ENCODE measurements around the gene NDUFB10.

Gene NDUFB10

GRCh38 chr16:1999866-2000514 is 40.7 kb downstream of the NDUFB10 start:
- Histone ChIP-seq H2BK120ac (ENCODE audit: low read depth, low read length) (no peak overlapping the region), H2BK12ac (ENCODE audit: low read length in 2 of 2) (no peak overlapping the region), H3K4ac (ENCODE audit: low read depth in 1 of 2, low read length in 2 of 2) (no peak overlapping the region), H3K27me3 (ENCODE audit: control insufficient read depth in 1 of 2, insufficient read depth in 1 of 2, low read length in 2 of 2) (no peaks in the 10 kb centered on the region), H3K9me3 (ENCODE audit: control insufficient read depth, low read length) (no peaks in the 10 kb centered on the region), H2BK15ac (ENCODE audit: low read depth, poor library complexity, severe bottlenecking) (peak overlapping the region; percentile 32), H4K8ac (ENCODE audit: low read length) (no peak overlapping the region), H2AK5ac (ENCODE audit: low read length, severe bottlenecking) (no peak overlapping the region), H3K18ac (ENCODE audit: low read depth in 1 of 2, low read length in 2 of 2) (no peak overlapping the region), H3K23ac (ENCODE audit: low read length in 2 of 2) (no peak overlapping the region), H2BK5ac (ENCODE audit: low read depth, low read length, poor library complexity, severe bottlenecking) (no peak overlapping the region), H3K4me3 (ENCODE audit: insufficient read depth in 1 of 2, low read depth in 1 of 2, low read length in 2 of 2) (no peak overlapping the region), H3K4me1 (ENCODE audit: control insufficient read depth, insufficient read depth, low read depth, low read length) (peaks cover 19% of the 10 kb centered on the region), H3K36me3 (ENCODE audit: control insufficient read depth in 1 of 2, insufficient read depth in 2 of 2, low read depth in 1 of 2, low read length in 2 of 2) (peaks cover 75 to 82% of the 10 kb centered on the region in 2 experiments), H3K79me1 (replicated peaks; ENCODE audit: low read length, poor library complexity, severe bottlenecking) (peaks cover 33% of the 10 kb centered on the region), H3K4me2 (ENCODE audit: low read length, poor library complexity, severe bottlenecking) (no peak overlapping the region), H4K91ac (ENCODE audit: low read length) (no peak overlapping the region), H2AFZ (ENCODE audit: low read depth, low read length) (no peak overlapping the region), H3K9ac (ENCODE audit: low read length) (no peak overlapping the region), H3K27ac (ENCODE audit: low read length, poor library complexity, severe bottlenecking) (no peak overlapping the region), H3K14ac (ENCODE audit: low read length in 2 of 2) (no peak overlapping the region)
- WGBS: 96% methylated on average over 22 of the region's 28 CpGs
- DNase-seq: no peak

GRCh38 chr16:2001035-2001434 is 41.7 kb downstream of the NDUFB10 start:
- H3K4me3 ChIP-seq (ENCODE audit: insufficient read depth in 1 of 2, low read depth in 1 of 2, low read length in 2 of 2): no peak overlapping the region
- H3K4me2 ChIP-seq (ENCODE audit: low read length, poor library complexity, severe bottlenecking): no peak overlapping the region
- peaks cover 67 to 93% of the 10 kb centered on the region in 2 experiments for H3K36me3 ChIP-seq (ENCODE audit: control insufficient read depth in 1 of 2, insufficient read depth in 2 of 2, low read depth in 1 of 2, low read length in 2 of 2)
- H2BK120ac ChIP-seq (ENCODE audit: low read depth, low read length): no peak overlapping the region
- H2BK5ac ChIP-seq (ENCODE audit: low read depth, low read length, poor library complexity, severe bottlenecking): no peak overlapping the region
- no peak overlapping the region for H3K27ac ChIP-seq (ENCODE audit: low read length, poor library complexity, severe bottlenecking)
- H3K27me3 ChIP-seq (ENCODE audit: control insufficient read depth in 1 of 2, insufficient read depth in 1 of 2, low read length in 2 of 2): no peaks in the 10 kb centered on the region
- no peak for DNase-seq
- no peak overlapping the region for H2AFZ ChIP-seq (ENCODE audit: low read depth, low read length)
- no peak overlapping the region for H2AK5ac ChIP-seq (ENCODE audit: low read length, severe bottlenecking)
- H3K18ac ChIP-seq (ENCODE audit: low read depth in 1 of 2, low read length in 2 of 2): no peak overlapping the region
- no peak overlapping the region for H3K14ac ChIP-seq (ENCODE audit: low read length in 2 of 2)
- no peak overlapping the region for H3K9ac ChIP-seq (ENCODE audit: low read length)
- no peak overlapping the region for H4K91ac ChIP-seq (ENCODE audit: low read length)
- H2BK15ac ChIP-seq (ENCODE audit: low read depth, poor library complexity, severe bottlenecking): no peak overlapping the region
- no peaks in the 10 kb centered on the region for H3K9me3 ChIP-seq (ENCODE audit: control insufficient read depth, low read length)
- 100% methylated on average over 12 of the region's 19 CpGs for WGBS
- H3K23ac ChIP-seq (ENCODE audit: low read length in 2 of 2): no peak overlapping the region
- H4K8ac ChIP-seq (ENCODE audit: low read length): no peak overlapping the region
- no peak overlapping the region for H2BK12ac ChIP-seq (ENCODE audit: low read length in 2 of 2)
- no peak overlapping the region for H3K4ac ChIP-seq (ENCODE audit: low read depth in 1 of 2, low read length in 2 of 2)
- H3K79me1 ChIP-seq (replicated peaks; ENCODE audit: low read length, poor library complexity, severe bottlenecking): peaks cover 33% of the 10 kb centered on the region
- H3K4me1 ChIP-seq (ENCODE audit: control insufficient read depth, insufficient read depth, low read depth, low read length): peaks cover 29% of the 10 kb centered on the region

GRCh38 chr16:2001456-2002355 is 42.4 kb downstream of the NDUFB10 start:
- Histone ChIP-seq H3K36me3 (ENCODE audit: control insufficient read depth in 1 of 2, insufficient read depth in 2 of 2, low read depth in 1 of 2, low read length in 2 of 2) (peaks cover 60 to 91% of the 10 kb centered on the region in 2 experiments), H2AK5ac (ENCODE audit: low read length, severe bottlenecking) (no peak overlapping the region), H3K4me3 (ENCODE audit: insufficient read depth in 1 of 2, low read depth in 1 of 2, low read length in 2 of 2) (no peak overlapping the region), H3K14ac (ENCODE audit: low read length in 2 of 2) (no peak overlapping the region), H2BK15ac (ENCODE audit: low read depth, poor library complexity, severe bottlenecking) (no peak overlapping the region), H3K27me3 (ENCODE audit: control insufficient read depth in 1 of 2, insufficient read depth in 1 of 2, low read length in 2 of 2) (no peaks in the 10 kb centered on the region), H3K4me2 (ENCODE audit: low read length, poor library complexity, severe bottlenecking) (no peak overlapping the region), H3K18ac (ENCODE audit: low read depth in 1 of 2, low read length in 2 of 2) (no peak overlapping the region), H3K9ac (ENCODE audit: low read length) (no peak overlapping the region), H3K79me1 (replicated peaks; ENCODE audit: low read length, poor library complexity, severe bottlenecking) (peaks cover 33% of the 10 kb centered on the region), H2AFZ (ENCODE audit: low read depth, low read length) (no peak overlapping the region), H3K4ac (ENCODE audit: low read depth in 1 of 2, low read length in 2 of 2) (no peak overlapping the region), H3K23ac (ENCODE audit: low read length in 2 of 2) (no peak overlapping the region), H4K91ac (ENCODE audit: low read length) (peak overlapping the region; percentile 43), H3K4me1 (ENCODE audit: control insufficient read depth, insufficient read depth, low read depth, low read length) (peaks cover 33% of the 10 kb centered on the region), H3K9me3 (ENCODE audit: control insufficient read depth, low read length) (no peaks in the 10 kb centered on the region), H4K8ac (ENCODE audit: low read length) (no peak overlapping the region), H2BK120ac (ENCODE audit: low read depth, low read length) (no peak overlapping the region), H3K27ac (ENCODE audit: low read length, poor library complexity, severe bottlenecking) (no peak overlapping the region), H2BK12ac (ENCODE audit: low read length in 2 of 2) (no peak overlapping the region), H2BK5ac (ENCODE audit: low read depth, low read length, poor library complexity, severe bottlenecking) (no peak overlapping the region)
- 97% methylated on average over 53 of the region's 53 CpGs for WGBS
- DNase-seq: no peak
